ENCODE results near the gene ITGA6.

The ITGA6 gene

GRCh38 chr2:172420216-172420615, 7.2 kb upstream of the ITGA6 start:
- DNase-seq, result no peak

GRCh38 chr2:172423160-172423559, 4.2 kb upstream of the ITGA6 start:
- DNase-seq, result no peak

- no peak for DNase-seq
Observed at GRCh38 chr2:172425336-172425735, 2.0 kb upstream of the ITGA6 start.

- DNase-seq, result no peak
Observed at GRCh38 chr2:172426635-172427255, 641 bp upstream of the ITGA6 start.

GRCh38 chr2:172427990-172428831, 825 bp downstream of the ITGA6 start:
- DNase-seq, result peak; percentile 75

GRCh38 chr2:172428832-172429210, 1.4 kb downstream of the ITGA6 start:
- peak; percentile 45 for DNase-seq

- DNase-seq, result no peak
Observed at GRCh38 chr2:172429301-172429968, 2.0 kb downstream of the ITGA6 start.

GRCh38 chr2:172430027-172430426, 2.6 kb downstream of the ITGA6 start:
- DNase-seq, result no peak

GRCh38 chr2:172430678-172431077, 3.3 kb downstream of the ITGA6 start:
- no peak for DNase-seq

- DNase-seq, result no peak
Observed at GRCh38 chr2:172431463-172431862, 4.1 kb downstream of the ITGA6 start.

GRCh38 chr2:172431993-172432392, 4.6 kb downstream of the ITGA6 start:
- DNase-seq, result no peak

- no peak for DNase-seq
Observed at GRCh38 chr2:172433144-172433543, 5.8 kb downstream of the ITGA6 start.

GRCh38 chr2:172434821-172435605, 7.6 kb downstream of the ITGA6 start:
- DNase-seq, result peak; percentile 6

GRCh38 chr2:172435606-172435911, 8.2 kb downstream of the ITGA6 start:
- DNase-seq, result no peak

GRCh38 chr2:172436889-172437288, 9.5 kb downstream of the ITGA6 start:
- no peak for DNase-seq

- DNase-seq, result no peak
Observed at GRCh38 chr2:172437419-172438341, 10.3 kb downstream of the ITGA6 start.

GRCh38 chr2:172438741-172439508, 11.5 kb downstream of the ITGA6 start:
- DNase-seq, result peak; percentile 43

- no peak for DNase-seq
Observed at GRCh38 chr2:172439509-172439860, 12.1 kb downstream of the ITGA6 start.

GRCh38 chr2:172439911-172440310, 12.5 kb downstream of the ITGA6 start:
- no peak for DNase-seq

- DNase-seq, result no peak
Observed at GRCh38 chr2:172440795-172441194, 13.4 kb downstream of the ITGA6 start.
